HCT116 (cell line): ENCODE results near the gene TNNT2. TPM values are rescaled to one million over a fixed set of nuclear protein-coding genes. Genes with fewer than 3 reads are reported as not detected.

Experiments used
- ATAC-seq: fragments of 200-7000 bp; cut with Tn5 transposase; 2 replicates; pipeline ENCODE4 v1.9.1; 2020; ENCODE audit warnings: mild to moderate bottlenecking, moderate library complexity
- BruUV-seq: library from RNA; stranded (reverse); fragments of 400-500 nt; replicated peaks from 2 replicates; lab custom pipeline; 2021; lab: Mats Ljungman, UMichigan
- CTCF ChIA-PET: fragments of 300-600 bp; sonication (Branson Sonifier 250); formaldehyde crosslinking; loops from one replicate; lab custom pipeline; 2021; ENCODE audit warnings: antibody characterized with exemption; lab: Charles Lee
- POLR2A ChIA-PET: fragments of 300-600, 350-600 bp; sonication (Branson Sonifier 250); formaldehyde crosslinking; loops from one replicate; lab custom pipeline; 2021; ENCODE audit warnings: antibody characterized with exemption; lab: Charles Lee
- RAD21 ChIA-PET, 2 experiments: fragments of 300-600 bp; sonication (Branson Sonifier 250); formaldehyde crosslinking; loops; one replicate each; lab custom pipeline; 2023; ENCODE audit warnings: low total read pairs in 2 of 2; ENCODE audit not compliant: uncharacterized antibody in 2 of 2, unreplicated experiment in 2 of 2, low non-redundant PET in 1 of 2; lab: Charles Lee
- DNase-seq: peaks from one replicate; pipeline ENCODE4 v3.0.0-alpha.2; 2010; ENCODE audit warnings: low read depth, low spot score
- H2AFZ ChIP-seq: fragments of 200-600 bp; shearing (Covaris generic), sonication (generic); 2 replicates; pipeline ENCODE4 v1.6.1; 2017; ENCODE audit warnings: low read depth, mixed run types, mixed read lengths, antibody characterized with exemption, low read length; ENCODE audit not compliant: poor library complexity, severe bottlenecking
- H3K27ac ChIP-seq: 2 replicates; pipeline ENCODE4 v1.5.1; 2012; ENCODE audit warnings: low read depth, low read length
- H3K27me3 ChIP-seq: fragments of 200-600 bp; sonication (generic); 2 replicates; pipeline ENCODE4 v1.6.1; 2016; ENCODE audit warnings: mixed run types, low read length, mixed read lengths; ENCODE audit not compliant: insufficient read depth
- H3K36me3 ChIP-seq, 2 experiments: fragments of 200-500 bp in 1 of 2; fragments of 200-600 bp in 1 of 2; sonication (Bioruptor generic) in 1 of 2; sonication (generic) in 1 of 2; 2 replicates each; pipeline versions ENCODE4 v1.5.1 to v1.6.1; 2014 to 2016; ENCODE audit warnings: low read length in 2 of 2, inconsistent platforms in 1 of 2, mixed read lengths in 1 of 2, mixed run types in 1 of 2; ENCODE audit not compliant: insufficient read depth in 2 of 2, control insufficient read depth in 1 of 2
- H3K4me1 ChIP-seq, 2 experiments: fragments of 200-600 bp in 1 of 2; sonication (generic) in 1 of 2; 2 replicates each; pipeline versions ENCODE4 v1.5.1 to v1.6.1; 2012 to 2017; ENCODE audit warnings: low read length in 2 of 2, inconsistent platforms in 1 of 2, mild to moderate bottlenecking in 1 of 2, mixed read lengths in 1 of 2, mixed run types in 1 of 2, moderate library complexity in 1 of 2; ENCODE audit not compliant: insufficient read depth in 2 of 2, control insufficient read depth in 1 of 2
- H3K4me2 ChIP-seq: fragments of 200-600 bp; sonication (generic); 2 replicates; pipeline ENCODE4 v1.6.1; 2017; ENCODE audit warnings: mixed run types, low read length, mixed read lengths
- H3K4me3 ChIP-seq, 2 experiments: fragments of 200-600 bp in 1 of 2; sonication (generic) in 1 of 2; replicated peaks in 1 of 2; 2 replicates each; pipeline ENCODE4 v1.5.1; 2011 to 2016; ENCODE audit warnings: low read length in 2 of 2, control low read depth in 1 of 2, low read depth in 1 of 2, mild to moderate bottlenecking in 1 of 2, mixed read lengths in 1 of 2, mixed run types in 1 of 2
- H3K79me2 ChIP-seq: fragments of 200-600 bp; sonication (generic); 2 replicates; pipeline ENCODE4 v1.6.1; 2017; ENCODE audit warnings: mild to moderate bottlenecking, mixed run types, low read length, moderate library complexity, mixed read lengths; ENCODE audit not compliant: insufficient read depth
- H3K9ac ChIP-seq: fragments of 200-600 bp; sonication (generic); 2 replicates; pipeline ENCODE4 v1.6.1; 2016; ENCODE audit warnings: low read length, mixed read lengths
- H3K9me2 ChIP-seq: fragments of 200-600 bp; sonication (generic), shearing (Covaris generic); 2 replicates; pipeline ENCODE4 v1.6.1; 2017; ENCODE audit warnings: mixed run types, mild to moderate bottlenecking, moderate library complexity; ENCODE audit not compliant: insufficient read depth
- H3K9me3 ChIP-seq, 2 experiments: fragments of 200-500 bp in 1 of 2; fragments of 200-600 bp in 1 of 2; sonication (Bioruptor generic) in 1 of 2; sonication (generic) in 1 of 2; 2 replicates each; pipeline ENCODE4 v1.6.1; 2014 to 2017; ENCODE audit warnings: low read length in 2 of 2, mixed read lengths in 2 of 2, inconsistent platforms in 1 of 2, low read depth in 1 of 2, mild to moderate bottlenecking in 1 of 2, mixed run types in 1 of 2, moderate library complexity in 1 of 2; ENCODE audit not compliant: control insufficient read depth in 1 of 2, insufficient read depth in 1 of 2
- H4K20me1 ChIP-seq: fragments of 200-600 bp; sonication (generic), shearing (Covaris generic); 2 replicates; pipeline ENCODE4 v1.6.1; 2017; ENCODE audit warnings: mixed run types, mild to moderate bottlenecking, moderate library complexity; ENCODE audit not compliant: insufficient read depth
- CBX3 ChIP-seq: IDR thresholded peaks from 2 replicates; pipeline ENCODE4 v1.6.1; 2012; ENCODE audit warnings: low read depth
- CEBPB ChIP-seq: IDR thresholded peaks from 2 replicates; pipeline ENCODE4 v1.6.1; 2012; ENCODE audit warnings: low read depth
- EGR1 ChIP-seq: IDR thresholded peaks from 2 replicates; pipeline ENCODE4 v1.6.1; 2012; ENCODE audit warnings: low read depth
- ELF1 ChIP-seq: IDR thresholded peaks from 2 replicates; pipeline ENCODE4 v1.6.1; 2012; ENCODE audit warnings: low read depth, borderline replicate concordance
- EZH2phosphoT487 ChIP-seq: fragments of 200-600 bp; IDR thresholded peaks from 2 replicates; pipeline ENCODE4 v1.6.1; 2018; ENCODE audit warnings: antibody characterized with exemption, borderline replicate concordance
- JUND ChIP-seq: IDR thresholded peaks from 2 replicates; pipeline ENCODE4 v1.6.1; 2012
- POLR2A ChIP-seq: IDR thresholded peaks from 2 replicates; pipeline ENCODE4 v1.7.0; 2011; ENCODE audit warnings: borderline replicate concordance; ENCODE audit not compliant: insufficient read depth, insufficient read length; ENCODE audit errors: extremely low read depth
- SIN3A ChIP-seq: IDR thresholded peaks from 2 replicates; pipeline ENCODE4 v1.6.1; 2012; ENCODE audit warnings: low read depth
- SP1 ChIP-seq: IDR thresholded peaks from 2 replicates; pipeline ENCODE4 v1.6.1; 2012; ENCODE audit warnings: low read depth
- SRF ChIP-seq: IDR thresholded peaks from 2 replicates; pipeline ENCODE4 v1.6.1; 2012; ENCODE audit warnings: low read depth
- ZFX ChIP-seq: fragments of 450-650 bp; IDR thresholded peaks from 2 replicates; pipeline ENCODE4 v1.6.1; 2017
- intact Hi-C: fragments of 100-400 bp; cut with micrococcal nuclease; formaldehyde crosslinking; loops from 2 replicates; pipeline ENCODE4 v1.10.0; 2022
- total RNA-seq: library from RNA; stranded (reverse); gene quantifications from one replicate; pipeline ENCODE4 v1.2.1, GENCODE V29; 2021; ENCODE audit not compliant: unreplicated experiment
- TF ChIP-seq, protein P1 (sequence below): IDR thresholded peaks from 2 replicates; pipeline ENCODE4 v1.6.1; 2012
- TF ChIP-seq, protein P2 (sequence below): IDR thresholded peaks from 2 replicates; pipeline ENCODE4 v1.6.1; 2012; ENCODE audit warnings: low read depth

The TNNT2 gene
- total RNA-seq, 1 experiment from 2014 or later: 2.0 TPM

DNA sequence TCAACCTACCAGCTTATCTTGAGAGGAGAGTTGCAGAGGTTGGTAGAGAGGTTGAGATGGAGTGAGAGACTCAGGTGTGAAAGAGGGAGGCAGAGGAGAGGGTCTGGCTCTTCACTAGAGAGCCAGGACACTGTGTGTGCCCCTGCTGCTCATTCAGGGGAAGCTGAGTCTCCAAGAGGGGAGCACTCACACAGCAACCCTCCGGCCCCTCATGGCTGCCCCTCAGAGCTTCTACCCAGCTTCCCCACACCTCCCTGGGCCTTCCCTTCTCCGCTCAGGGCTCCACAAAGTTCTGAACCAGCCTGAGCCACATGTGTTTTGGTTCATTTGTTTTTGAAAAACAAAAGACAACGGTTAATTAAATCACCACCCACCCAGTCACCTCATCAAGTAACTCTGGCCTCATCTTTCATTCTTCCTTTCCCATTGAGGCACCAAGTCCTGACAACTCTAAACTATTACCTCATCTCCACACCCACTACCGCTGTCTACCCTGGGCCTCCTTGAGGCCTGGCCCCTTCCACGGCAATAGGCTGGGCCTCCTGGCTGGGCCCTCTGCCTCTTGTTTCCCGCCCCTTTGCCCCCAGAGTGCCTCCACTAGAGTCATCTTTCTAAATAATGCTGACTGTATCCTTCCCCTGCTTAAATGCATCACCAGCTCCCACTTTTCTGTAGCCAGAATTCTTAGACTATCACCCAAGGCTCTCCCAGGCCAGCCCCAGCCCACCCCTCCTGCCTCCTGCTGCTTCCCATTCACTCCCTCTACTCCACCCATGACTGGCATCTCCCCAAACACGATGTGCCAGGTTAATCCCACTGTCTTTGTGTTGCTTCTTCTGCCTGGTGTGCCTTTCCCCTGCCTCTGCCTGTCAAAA lies 33.0 kb downstream of the TNNT2 start:
- H3K4me3 ChIP-seq: no peak overlapping the region
- no peak overlapping the region for H3K4me2 ChIP-seq
- H3K27me3 ChIP-seq: no peaks in the 10 kb centered on the region
- ChIA-PET CTCF (no interaction called here), POLR2A (no interaction called here), RAD21 (no interaction called here)
- BruUV-seq: no TSS peak
- no peaks in the 10 kb centered on the region for H3K36me3 ChIP-seq
- H3K9me2 ChIP-seq: no peaks in the 10 kb centered on the region
- ATAC-seq (no peak), DNase-seq (no peak)
- H3K4me1 ChIP-seq: peaks cover 2 to 15% of the 10 kb centered on the region in 2 experiments; a peak in 3 of 4 replicates
- H4K20me1 ChIP-seq: no peaks in the 10 kb centered on the region
- no peak overlapping the region for H3K27ac ChIP-seq
- no peaks in the 10 kb centered on the region for H3K79me2 ChIP-seq
- intact Hi-C loops: no loop called here
- no peak for TF ChIP-seq CBX3
- no peak for TF ChIP-seq JUND
- TF ChIP-seq, protein P1, sequence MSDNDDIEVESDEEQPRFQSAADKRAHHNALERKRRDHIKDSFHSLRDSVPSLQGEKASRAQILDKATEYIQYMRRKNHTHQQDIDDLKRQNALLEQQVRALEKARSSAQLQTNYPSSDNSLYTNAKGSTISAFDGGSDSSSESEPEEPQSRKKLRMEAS: no peak
- TF ChIP-seq ELF1: no peak
- TF ChIP-seq SIN3A: no peak
- no peak for TF ChIP-seq SP1
- TF ChIP-seq POLR2A: no peak
- TF ChIP-seq SRF: no peak
- no peak for TF ChIP-seq EZH2phosphoT487
- TF ChIP-seq, protein P2, sequence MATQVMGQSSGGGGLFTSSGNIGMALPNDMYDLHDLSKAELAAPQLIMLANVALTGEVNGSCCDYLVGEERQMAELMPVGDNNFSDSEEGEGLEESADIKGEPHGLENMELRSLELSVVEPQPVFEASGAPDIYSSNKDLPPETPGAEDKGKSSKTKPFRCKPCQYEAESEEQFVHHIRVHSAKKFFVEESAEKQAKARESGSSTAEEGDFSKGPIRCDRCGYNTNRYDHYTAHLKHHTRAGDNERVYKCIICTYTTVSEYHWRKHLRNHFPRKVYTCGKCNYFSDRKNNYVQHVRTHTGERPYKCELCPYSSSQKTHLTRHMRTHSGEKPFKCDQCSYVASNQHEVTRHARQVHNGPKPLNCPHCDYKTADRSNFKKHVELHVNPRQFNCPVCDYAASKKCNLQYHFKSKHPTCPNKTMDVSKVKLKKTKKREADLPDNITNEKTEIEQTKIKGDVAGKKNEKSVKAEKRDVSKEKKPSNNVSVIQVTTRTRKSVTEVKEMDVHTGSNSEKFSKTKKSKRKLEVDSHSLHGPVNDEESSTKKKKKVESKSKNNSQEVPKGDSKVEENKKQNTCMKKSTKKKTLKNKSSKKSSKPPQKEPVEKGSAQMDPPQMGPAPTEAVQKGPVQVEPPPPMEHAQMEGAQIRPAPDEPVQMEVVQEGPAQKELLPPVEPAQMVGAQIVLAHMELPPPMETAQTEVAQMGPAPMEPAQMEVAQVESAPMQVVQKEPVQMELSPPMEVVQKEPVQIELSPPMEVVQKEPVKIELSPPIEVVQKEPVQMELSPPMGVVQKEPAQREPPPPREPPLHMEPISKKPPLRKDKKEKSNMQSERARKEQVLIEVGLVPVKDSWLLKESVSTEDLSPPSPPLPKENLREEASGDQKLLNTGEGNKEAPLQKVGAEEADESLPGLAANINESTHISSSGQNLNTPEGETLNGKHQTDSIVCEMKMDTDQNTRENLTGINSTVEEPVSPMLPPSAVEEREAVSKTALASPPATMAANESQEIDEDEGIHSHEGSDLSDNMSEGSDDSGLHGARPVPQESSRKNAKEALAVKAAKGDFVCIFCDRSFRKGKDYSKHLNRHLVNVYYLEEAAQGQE: no peak
- no peak for TF ChIP-seq CEBPB
- no peak for TF ChIP-seq EGR1
- TF ChIP-seq ZFX: no peak
- no peak overlapping the region for H2AFZ ChIP-seq
- no peak overlapping the region for H3K9ac ChIP-seq
- H3K9me3 ChIP-seq: peaks cover 5% of the 10 kb centered on the region in 2 experiments; a peak in 1 of 4 replicates
